CD4-positive, alpha-beta T cell treated with Interferon gamma for 1 hour (primary cell): ENCODE data around the gene PPP1R27.
"Not testable (repeated sequence)": the region's sequence is repeated elsewhere in the genome, so short reads cannot be mapped to it uniquely, and the experiment has no call there.

Experiments used
- DNase-seq: peaks from one replicate; pipeline ENCODE4 v3.0.0-alpha.2; 2020

Gene PPP1R27

DNA sequence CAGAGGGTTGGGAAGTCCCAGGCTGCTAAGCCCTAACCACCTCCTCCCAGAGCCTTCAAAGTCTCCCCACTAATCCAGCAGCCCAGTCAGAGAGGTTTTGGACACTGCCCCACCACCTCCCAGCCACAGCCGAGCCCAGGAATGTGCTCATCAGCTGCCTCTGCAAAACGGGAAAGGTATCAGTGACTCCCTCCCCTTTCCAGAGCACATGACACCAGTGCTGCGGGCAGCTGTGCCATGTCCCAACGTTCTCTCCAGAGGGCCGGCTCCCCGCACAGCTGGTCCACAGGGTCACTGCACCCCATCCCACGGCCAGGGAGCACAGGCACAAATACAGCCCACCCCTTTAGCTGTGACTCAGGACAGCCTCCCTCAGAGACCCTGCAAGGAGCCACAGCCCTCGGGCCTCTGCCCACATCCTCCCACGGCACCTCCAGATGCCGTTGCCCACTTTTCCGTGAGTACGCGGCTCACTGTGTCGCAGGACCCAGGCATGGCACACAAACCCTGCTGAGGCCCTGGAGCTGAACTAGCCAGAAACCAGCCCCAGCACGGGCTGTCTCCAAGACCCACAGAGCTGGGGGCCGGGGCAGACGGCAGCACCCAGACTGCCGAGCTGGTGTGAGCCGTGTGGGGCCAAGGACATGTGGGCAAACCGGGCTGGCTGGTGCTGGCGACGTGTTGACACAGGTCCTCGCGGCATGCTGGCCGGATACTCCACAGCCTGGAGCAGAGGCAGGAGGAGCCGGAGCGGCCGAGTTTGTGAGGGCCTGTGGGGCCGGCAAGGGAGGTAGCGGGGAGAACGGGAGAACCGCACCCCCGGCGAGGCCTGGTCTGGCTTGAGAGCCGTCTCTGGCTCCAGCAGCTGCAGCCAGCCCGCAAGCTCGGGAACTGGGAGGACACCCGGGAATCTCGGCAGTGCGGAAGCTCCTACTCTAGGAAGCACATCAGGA is 6.3 kb upstream of the PPP1R27 start:
- DNase-seq: no peak

DNA sequence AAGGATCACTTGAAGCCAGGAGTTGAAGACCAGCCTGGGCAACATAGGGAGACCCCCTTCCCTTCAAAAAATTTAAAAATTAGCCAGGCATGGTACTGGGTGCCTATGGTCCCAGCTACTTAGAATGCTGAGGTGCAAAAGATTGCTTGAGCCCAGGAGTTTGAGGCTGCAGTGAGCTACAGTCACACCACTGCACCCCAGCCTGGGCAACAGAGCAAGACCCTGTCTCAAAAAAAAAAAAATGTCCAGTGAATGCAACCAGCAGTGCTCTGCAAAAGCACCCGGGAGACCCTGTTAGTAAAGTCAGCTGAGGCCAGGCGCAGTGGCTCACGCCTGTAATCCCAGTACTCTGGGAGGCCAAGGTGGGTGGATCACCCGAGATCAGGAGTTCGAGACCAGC is 5.2 kb upstream of the PPP1R27 start:
- DNase-seq: not testable (repeated sequence)

DNA sequence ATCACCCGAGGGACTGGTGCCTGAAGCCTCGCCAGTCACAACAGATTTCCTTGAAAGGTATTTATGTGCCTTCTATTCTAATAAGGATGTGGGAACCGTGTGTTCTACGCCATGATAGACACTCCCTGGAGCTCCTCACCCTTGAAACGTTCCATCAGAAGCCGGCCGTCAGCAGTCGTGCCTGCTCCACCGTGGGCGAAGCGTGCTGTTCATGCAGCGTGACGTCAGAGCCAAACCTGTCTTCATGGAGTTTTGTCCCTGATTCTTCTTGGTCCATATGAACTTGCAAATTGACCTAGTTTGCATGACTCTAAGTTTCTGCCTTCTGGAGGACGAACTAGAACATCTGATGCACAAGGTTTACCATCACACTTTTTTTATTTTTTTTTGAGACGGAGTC is 4.5 kb upstream of the PPP1R27 start:
- no peak for DNase-seq

DNA sequence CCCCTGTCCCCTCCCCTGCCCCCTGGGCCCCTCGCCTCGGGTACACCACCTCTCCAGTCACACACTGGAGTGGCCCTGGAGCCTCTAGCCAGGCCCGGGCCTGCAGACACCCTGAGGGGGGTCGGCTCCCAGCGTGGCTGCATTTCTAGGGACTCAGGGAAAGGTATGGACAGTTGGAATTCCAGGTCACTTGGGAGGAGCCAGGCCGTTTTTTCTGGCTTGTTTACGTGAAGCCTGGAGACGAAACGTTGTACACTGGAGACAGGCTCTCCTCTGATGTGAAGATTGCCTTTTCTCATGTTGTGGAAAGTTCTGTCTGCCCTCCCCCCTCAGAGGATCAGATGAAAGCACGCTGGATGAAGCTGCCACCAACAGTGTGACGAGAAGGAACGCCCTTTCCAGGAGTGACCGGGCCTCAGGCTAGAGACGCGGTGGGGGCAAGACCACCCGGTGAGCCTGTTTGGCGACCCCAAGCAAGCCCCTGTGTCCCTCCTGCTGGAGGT is 4.0 kb upstream of the PPP1R27 start:
- no peak for DNase-seq

DNA sequence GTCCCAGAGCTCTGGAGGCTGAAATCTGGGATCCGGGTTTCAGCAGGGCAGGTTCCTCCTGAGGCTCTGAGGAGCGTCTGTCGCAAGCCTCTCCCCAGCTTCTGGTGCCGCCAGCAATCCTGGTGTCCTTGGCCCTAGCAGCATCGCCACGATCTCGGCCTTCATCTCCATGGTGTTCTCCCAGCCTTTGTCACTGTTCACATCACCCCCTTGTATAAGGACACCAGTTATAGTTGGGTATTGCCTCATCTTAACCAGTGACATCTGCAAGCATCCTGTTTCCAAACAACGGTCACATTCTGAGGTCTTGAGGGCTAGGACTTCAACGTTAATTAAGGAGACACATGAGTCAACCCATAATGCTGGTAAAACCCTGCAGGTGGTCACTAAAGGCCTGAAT is 2.8 kb upstream of the PPP1R27 start:
- peak; percentile 36 for DNase-seq

DNA sequence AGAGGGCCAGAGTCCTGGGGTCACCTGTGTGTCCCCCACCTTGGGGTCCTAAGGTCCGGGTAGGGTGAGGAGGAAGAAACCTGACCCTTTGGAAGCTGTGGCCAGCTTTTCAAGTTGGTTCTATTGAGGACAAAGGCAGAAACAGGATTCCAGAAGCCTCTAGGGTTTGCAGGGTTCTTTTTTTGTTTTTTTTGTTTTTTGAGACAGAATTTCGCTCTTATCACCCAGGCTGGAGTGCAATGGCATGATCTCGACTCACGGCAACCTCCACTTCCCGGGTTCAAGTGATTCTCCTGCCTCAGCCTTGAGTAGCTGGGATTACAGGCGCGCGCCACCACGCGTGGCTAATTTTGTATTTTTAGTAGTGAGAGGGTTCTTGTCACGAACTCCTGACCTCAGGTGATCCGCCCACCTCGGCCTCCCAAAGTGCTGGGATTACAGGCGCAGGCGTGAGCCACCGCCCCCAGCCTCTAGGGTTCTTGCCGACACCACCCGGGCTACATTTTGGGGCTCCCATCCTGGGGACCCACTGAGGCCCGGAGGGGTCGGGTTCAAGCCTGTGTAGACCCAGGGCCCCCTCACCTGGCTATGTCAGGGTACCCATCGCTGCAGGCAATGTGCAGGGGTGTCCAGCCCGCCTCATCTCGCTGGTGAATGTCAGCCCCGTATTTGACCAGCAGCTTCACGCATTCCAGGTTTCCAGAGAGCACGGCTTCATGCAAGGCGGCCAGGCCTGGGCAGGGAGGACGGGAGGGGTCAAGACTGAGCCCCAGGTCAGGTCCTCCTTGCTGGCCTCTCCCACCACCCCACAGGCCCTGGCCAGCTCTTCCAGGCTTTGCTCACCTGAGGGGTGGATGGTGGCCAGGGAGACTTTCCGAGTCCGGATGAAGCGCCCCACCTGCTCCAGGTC is 674 bp downstream of the PPP1R27 start:
- DNase-seq: no peak

DNA sequence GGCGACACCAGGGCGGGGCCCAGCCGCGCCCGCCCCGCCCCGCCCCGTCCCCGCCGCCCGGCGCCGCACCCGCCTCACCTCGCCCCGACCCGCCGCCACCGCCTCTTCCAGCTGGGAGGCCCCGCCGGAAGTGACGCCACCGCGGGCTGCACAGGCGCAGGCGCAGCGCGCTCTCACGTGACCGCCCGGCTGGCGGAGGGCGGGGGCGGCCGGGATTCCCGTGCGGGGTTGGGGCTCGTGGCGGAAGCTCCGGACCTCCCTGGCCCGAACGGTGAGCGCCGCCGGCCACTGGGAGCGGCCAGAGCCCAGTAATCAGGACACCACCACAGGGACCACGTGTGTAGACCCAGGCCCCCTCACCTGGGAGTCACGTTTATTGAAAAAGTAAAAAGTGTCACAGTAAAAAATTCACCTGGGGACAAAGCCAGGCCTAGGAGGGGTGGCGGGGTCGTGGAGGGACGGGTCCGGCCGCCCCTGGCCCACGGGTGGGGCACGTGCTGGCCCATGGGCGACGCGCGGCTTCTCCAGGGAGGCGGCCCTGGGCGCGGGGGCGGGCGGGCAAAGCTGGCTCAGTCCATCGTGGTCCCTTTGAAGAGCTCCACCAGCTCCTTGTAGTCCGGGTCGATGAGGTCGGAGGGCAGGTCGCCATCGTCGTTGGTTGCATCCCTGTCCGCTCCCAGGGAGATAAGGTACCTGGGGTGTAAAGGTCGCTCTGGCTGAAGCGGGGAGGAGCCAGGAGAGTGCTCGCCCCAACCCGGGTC is 1.5 kb downstream of the PPP1R27 start, which contains the start of gene MCRIP1:
Gene MCRIP1, minus strand, starts transcription at position 132 of the 761 bp plus-strand sequence. CDS start 8,785 bp downstream, outside the sequence.
- peak; percentile 93 for DNase-seq

DNA sequence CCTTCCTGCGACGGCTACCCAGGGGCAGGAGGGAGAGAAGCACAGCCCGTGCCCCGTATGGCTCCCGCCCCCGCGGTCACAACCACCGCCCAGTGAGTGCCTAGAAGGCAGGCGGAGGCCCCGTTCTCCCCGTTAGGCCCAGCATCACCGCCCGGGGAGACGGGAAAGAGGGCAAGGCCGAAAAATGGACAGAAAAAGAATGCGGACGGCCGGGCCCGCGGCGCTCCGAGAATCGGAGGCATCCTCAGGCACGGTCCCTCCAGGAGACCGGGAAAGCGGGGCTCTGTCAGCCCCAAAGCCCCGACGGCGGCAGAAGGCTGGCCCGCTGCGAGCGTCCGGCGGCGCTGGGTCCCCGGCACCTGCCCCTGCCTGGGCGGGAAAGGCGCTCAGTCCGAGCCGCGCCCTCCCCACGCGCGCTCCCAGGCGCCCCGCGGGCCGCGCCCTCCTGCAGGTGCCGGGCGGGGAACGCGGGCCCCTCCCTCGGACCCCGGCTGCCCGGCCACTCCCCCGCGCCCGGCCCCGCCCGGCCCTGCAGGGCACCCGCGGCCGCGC is 2.2 kb downstream of the PPP1R27 start:
- no peak for DNase-seq

DNA sequence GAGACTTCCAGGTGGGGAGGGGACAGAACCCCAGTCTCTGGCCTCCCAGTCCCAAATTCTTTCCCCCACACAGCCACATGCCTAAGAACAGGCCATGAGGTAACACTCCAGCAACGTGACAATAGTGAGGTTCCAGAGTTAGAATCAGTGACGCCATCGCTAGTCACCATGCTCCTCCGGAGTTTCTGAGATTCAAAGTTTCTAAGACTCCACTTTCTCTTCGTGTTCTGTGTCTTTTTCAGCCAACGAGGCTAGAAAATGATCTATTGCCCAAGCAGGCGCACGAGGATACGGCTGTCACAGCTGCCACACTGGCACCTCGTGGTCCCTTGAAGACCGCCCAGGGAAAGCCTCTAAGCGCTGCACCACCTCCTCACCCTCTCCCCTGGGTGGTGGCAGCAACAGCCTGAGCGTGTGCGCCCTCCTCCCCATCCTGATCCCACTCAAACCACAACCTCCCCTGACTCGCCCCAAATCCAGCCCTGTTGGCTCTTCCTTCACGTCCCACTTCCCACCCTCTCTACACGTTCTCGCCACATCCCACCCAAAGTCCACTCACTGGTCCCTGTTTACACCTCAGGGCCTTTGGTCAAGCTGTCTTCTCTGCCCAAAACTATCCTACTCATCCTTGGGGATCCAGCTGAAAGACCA is 2.8 kb downstream of the PPP1R27 start:
- DNase-seq: peak; percentile 36

DNA sequence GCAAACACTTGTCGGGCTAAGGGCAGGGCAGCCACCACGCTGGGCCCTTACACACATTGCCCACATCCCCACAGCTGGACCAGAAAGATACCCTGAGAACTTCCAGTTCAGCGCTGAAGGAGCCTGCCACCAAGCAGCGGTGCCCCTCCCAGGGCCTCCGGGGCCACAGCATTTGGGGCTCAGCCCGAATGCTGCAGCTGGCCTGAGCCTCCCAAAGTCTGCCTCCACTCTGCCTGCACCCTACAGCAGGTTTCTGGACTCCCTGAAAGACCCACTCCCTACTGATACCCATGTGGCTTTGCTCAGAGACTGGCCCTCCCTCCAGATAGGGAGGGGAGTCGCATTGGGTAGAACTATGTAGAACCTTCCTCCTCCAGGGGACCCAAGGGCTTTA is 3.3 kb downstream of the PPP1R27 start:
- no peak for DNase-seq

DNA sequence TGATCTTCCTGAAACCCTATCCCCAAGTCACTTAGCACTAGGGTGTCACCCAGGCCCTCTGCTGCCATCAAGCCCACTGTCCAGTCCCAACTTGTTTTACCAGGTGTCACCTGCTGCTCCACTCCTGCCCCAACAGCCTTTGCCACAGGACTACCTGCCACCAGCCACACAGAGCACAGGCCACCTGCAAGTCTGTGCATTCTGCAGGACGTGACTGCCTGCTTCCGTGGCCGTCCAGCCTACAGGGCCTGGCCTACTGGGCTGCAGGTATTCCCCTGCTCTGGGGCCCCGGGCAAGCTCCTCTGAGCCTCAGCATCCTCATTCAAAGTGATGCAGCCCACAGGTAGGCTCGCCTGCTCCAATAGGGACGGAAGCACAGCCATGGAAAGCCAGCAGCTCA is 5.0 kb downstream of the PPP1R27 start:
- no peak for DNase-seq

DNA sequence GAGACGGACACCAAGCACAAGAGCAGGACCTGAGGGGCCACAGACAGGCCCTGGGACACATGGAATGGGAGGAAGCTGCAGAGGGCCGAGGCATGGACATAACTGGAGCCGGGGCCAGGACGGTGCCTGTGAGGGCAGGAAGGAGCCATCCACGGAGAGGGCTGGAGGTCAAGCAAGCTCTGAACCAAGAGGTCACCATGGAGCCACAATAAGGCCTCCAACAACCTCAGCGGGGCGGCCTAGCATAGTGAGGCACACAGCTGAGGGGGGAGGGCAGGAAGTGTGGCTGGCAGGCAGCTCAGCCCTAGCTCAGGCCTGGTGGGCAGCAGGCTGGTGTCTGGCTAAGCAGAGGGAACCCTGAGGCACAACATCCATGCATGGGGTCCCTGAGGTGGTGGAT is 6.2 kb downstream of the PPP1R27 start:
- DNase-seq: no peak

DNA sequence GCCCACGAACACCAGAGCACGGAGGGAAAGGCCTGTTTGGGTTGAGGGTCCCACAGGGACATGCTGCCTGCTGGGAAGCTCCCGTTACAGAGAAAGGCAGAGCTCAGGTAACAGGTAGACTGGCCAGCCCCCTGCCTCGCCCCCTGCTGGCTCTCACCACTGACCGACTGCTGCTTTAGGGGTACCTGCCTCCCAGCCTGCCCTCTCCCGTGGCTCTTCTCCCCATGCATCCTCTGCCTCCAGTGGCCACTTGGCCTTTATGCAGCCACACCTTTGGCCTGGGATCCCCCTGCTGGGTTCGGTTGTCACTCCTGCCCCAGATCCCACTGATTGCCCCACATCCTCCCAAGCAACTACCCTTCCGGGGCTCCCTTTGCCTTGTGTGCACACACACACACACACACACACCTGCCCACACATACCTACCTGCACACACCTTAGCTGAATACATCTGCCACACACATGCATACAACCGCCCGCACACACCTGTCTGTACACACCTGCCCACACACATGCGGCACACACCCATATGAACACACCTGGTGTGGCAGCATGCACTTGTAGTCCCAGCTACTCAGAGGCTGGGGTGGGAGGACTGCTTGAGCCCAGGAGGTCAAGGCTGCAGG is 8.9 kb downstream of the PPP1R27 start:
- DNase-seq: no peak

DNA sequence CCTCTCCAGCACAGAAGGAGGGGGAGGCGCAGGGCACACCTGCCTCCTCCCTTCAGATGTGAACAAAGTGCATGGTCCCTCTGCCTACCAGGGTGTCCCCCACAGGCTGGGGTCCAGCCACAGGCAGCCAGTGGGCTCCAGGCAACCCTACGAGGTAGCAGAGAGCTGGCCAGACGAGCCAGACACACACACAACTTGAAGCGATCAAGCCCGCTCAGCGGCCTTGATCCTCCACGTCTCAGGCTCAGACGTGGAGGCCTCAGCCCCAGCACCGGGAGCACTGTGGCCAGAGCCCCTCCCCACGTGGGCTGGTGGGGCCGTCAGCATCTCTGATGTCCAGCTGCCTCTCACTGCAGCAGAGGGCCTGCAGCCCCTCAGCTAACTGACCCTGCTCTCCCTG is 10.3 kb downstream of the PPP1R27 start:
- DNase-seq: no peak

DNA sequence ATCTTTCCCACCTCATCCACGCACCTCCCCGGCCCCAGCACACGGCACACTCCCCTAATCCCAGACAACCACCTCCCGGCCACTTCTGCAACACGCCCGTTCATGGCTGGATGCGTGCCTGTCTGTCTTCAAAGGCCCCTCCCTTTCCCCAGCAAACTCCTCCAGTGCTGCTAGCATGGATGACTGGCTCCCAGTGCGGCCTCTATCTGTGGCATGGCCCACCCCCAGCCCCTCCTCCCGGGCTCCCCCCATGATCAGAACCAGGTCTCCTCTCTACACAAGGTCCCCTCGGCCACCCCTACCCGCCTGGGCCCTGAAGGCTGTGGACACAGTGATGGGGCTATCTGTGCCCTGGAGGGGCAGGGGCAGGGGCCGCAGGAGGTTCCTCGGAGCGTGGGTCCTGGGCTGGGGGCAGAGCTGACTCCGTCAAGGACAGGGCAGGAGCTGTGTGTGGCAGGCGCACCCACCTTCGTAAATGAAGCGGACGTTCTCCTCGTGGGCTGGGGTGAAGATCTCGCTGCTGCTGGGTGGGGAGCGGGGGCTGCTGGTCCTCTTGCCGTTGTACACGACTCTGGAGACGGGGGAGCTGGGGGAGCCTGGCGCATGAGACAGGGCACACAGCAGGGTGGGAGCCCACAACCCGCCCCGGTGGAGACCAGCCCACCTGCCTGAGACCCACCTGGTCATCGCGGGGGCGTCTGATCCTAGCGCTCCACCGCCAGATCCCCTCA is 10.9 kb downstream of the PPP1R27 start:
- no peak for DNase-seq

DNA sequence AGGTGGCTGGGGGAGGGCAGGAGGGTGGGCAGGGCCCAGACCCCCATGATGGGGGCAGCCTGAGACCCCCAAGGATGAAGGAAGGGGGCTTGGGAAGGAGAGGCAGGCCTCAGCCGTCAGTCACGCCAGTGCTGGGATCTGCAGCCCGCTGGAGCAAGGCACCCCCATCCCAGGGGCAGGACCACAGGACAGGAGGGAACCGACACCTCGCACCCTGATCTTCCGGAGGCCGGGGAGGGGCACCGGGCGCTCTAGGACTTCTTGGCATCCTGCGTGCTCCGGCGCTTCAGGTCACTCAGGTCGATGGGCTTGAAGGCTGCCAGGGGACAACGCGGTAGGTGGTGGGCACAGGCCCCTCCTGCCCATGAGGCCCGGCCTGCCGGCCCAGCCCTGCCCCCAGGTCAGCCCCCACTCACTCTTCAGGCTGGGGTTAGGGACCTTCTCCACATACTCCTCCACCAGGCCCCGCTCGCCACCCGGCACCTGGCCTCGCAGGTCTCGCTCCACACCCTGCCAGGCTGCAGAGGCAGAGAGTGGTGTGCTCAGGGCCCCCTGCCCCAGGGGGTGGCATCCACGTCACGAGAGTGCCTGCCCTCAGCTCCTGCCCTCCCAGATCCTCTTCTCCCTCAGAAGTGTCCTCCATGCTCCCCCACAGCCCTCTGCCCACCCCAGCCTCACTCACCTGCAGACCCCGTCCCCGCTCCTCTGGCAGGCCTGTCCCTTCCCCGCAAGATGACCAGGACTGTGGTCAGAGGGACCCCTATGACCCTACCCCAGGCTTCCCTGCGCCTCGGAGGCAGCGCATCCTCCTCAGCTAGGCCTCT is 11.6 kb downstream of the PPP1R27 start:
- DNase-seq: no peak

DNA sequence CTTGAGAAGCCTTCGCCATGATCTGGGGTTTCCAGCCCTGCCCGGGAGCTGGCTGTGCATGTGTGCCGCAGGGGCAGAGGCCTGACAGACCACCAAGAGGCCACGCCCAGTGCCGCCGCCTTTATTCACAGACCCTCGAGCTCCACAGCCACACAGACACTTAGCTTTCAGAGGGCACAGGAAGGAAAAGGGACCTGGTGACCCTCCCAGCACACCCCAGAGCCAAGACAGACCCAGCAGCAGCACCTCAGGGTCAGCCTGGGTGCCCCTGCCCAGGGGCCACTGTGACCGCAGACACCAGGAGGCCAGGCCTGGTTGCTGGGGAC is 12.6 kb downstream of the PPP1R27 start:
- DNase-seq: no peak

DNA sequence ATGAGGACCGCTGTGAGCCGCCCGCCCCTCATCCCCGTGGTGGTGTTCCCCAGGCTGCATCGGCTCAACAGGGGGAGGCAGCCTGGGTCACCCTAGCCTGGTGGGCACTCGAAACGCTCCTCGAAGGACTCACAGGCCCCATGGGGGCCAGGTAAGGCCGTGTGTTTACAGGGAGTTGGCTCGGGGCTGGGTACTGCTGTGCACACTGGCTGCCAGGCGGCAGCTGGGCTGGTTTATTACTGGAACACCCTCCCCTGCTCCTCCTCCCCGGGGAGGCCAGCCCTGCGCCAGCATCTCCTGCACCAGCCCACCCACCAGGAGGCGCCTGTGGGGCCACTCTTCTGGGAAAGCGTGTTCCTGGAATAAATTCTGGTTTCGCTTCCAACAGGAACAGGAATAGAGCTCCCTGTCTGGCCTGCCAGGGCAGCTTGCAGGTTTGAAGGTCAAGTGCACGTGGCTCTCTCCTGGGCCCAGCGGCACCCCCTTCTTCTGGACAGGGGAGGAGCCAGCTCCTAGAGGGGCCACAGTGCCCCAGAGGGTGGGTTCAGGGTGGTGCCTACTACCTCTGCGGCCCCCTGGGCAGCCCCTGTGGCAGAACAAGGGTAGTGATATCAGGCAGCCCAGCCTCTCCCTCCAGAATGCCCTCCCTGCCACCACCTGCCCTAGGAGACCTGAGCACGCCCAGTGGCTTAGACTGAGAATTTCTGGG is 13.1 kb downstream of the PPP1R27 start:
- DNase-seq: no peak

DNA sequence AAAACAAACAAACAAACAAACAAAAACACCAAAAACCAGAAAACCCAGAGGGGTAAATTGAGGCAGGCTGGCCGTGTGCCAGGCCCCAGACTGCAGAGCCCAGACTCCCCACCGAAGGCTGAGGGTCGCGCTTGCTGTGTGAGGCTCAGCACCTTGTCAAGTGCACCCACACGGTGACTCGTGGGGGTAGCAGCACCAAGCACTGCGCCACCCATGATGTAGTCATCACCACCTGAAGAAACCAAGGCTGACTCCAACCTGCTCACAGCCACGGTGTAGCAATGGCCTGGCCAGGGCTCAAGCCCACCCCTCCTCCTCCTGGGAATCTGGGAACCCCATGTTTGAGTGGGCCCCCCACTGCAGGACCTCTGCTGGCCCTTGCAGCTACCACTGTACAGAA is 13.7 kb downstream of the PPP1R27 start:
- DNase-seq: no peak
